GM23248 (cell line): ENCODE measurements around the gene BOD1L2. TPM values are rescaled to one million over a fixed set of nuclear protein-coding genes. Genes with fewer than 3 reads are reported as not detected.

ENCODE experiments used
- DNase-seq: peaks from one replicate; pipeline ENCODE4 v3.0.0-alpha.2; 2015
- H2AFZ ChIP-seq: fragments of 200-600 bp; sonication (generic); 2 replicates; pipeline ENCODE4 v1.6.1; 2016; ENCODE audit warnings: antibody characterized with exemption
- H3F3A ChIP-seq: fragments of 200-600 bp; sonication (generic); 2 replicates; pipeline ENCODE4 v1.6.1; 2016; ENCODE audit warnings: mild to moderate bottlenecking, antibody characterized with exemption, mixed run types; ENCODE audit not compliant: insufficient read depth
- H3K27ac ChIP-seq: fragments of 200-600 bp; sonication (generic); 2 replicates; pipeline ENCODE4 v1.5.1; 2016; ENCODE audit warnings: mild to moderate bottlenecking
- H3K27me3 ChIP-seq: fragments of 200-600 bp; sonication (generic); replicated peaks from 2 replicates; pipeline ENCODE4 v1.6.1; 2016; ENCODE audit warnings: mild to moderate bottlenecking; ENCODE audit not compliant: insufficient read depth
- H3K36me3 ChIP-seq: fragments of 200-600 bp; sonication (generic); 2 replicates; pipeline ENCODE4 v1.6.1; 2016; ENCODE audit warnings: low read depth, mild to moderate bottlenecking
- H3K4me1 ChIP-seq: fragments of 200-600 bp; sonication (generic); 2 replicates; pipeline ENCODE4 v1.6.1; 2016; ENCODE audit warnings: mild to moderate bottlenecking; ENCODE audit not compliant: insufficient read depth
- H3K4me2 ChIP-seq: fragments of 200-600 bp; sonication (generic); one replicate; pipeline ENCODE4 v1.6.1; 2016; ENCODE audit warnings: mild to moderate bottlenecking; ENCODE audit not compliant: unreplicated experiment
- H3K4me3 ChIP-seq: fragments of 200-600 bp; sonication (generic); 2 replicates; pipeline ENCODE4 v1.5.1; 2016; ENCODE audit warnings: mild to moderate bottlenecking
- H3K79me2 ChIP-seq: fragments of 200-600 bp; sonication (generic); 2 replicates; pipeline ENCODE4 v1.6.1; 2016; ENCODE audit warnings: mild to moderate bottlenecking; ENCODE audit not compliant: insufficient read depth
- H3K9ac ChIP-seq: fragments of 200-600 bp; sonication (generic); 2 replicates; pipeline ENCODE4 v1.6.1; 2016; ENCODE audit warnings: mild to moderate bottlenecking
- H3K9me2 ChIP-seq: fragments of 200-600 bp; sonication (generic); 2 replicates; pipeline ENCODE4 v1.6.1; 2016; ENCODE audit warnings: mixed run types, mild to moderate bottlenecking, moderate library complexity; ENCODE audit not compliant: insufficient read depth
- H3K9me3 ChIP-seq: fragments of 200-600 bp; sonication (generic); one replicate; pipeline ENCODE4 v1.6.1; 2017; ENCODE audit warnings: low read depth
- H4K20me1 ChIP-seq: fragments of 200-600 bp; sonication (generic); 2 replicates; pipeline ENCODE4 v1.6.0; 2016; ENCODE audit not compliant: insufficient read depth
- EZH2 ChIP-seq: fragments of 200-600 bp; sonication (generic); IDR thresholded peaks from 2 replicates; pipeline ENCODE4 v1.6.1; 2018; ENCODE audit warnings: antibody characterized with exemption, mild to moderate bottlenecking; ENCODE audit not compliant: insufficient read depth, poor library complexity, severe bottlenecking
- EZH2phosphoT487 ChIP-seq: fragments of 200-600 bp; sonication (generic); IDR thresholded peaks from 2 replicates; pipeline ENCODE4 v1.6.1; 2018; ENCODE audit warnings: antibody characterized with exemption, moderate library complexity, mild to moderate bottlenecking, low read depth; ENCODE audit not compliant: insufficient read depth
- WGBS, 2 experiments: methylation state at CpG; one replicate each; pipeline ENCODE4 v1.1.6; 2015 to 2017; ENCODE audit warnings: low lambda C conversion rate in 2 of 2, low coverage in 1 of 2; ENCODE audit errors: missing lambda C conversion rate in 2 of 2; 5-methylcytosine and 5-hydroxymethylcytosine counted together
- in situ Hi-C: fragments of 300-500 bp; cut with MboI; formaldehyde crosslinking; loops from 2 replicates; pipeline ENCODE4 v1.15.0; 2020
- polyA plus RNA-seq: library from polyadenylated mRNA; unstranded; fragments of >200 nt; fragmentation: Nextera tagmentation; extraction: Ambion mirVana; gene quantifications from 2 replicates; pipeline ENCODE4 v1.2.1, GENCODE V29; 2016
- total RNA-seq: library from RNA; depleted of rRNA; stranded (reverse); fragments of >200 nt; shearing (Covaris generic); gene quantifications from 2 replicates; pipeline ENCODE4 v1.2.3, GENCODE V29; 2014

BOD1L2 gene
- total and polyA plus RNA-seq, 2 experiments from 2014 or later, result not detected

DNA sequence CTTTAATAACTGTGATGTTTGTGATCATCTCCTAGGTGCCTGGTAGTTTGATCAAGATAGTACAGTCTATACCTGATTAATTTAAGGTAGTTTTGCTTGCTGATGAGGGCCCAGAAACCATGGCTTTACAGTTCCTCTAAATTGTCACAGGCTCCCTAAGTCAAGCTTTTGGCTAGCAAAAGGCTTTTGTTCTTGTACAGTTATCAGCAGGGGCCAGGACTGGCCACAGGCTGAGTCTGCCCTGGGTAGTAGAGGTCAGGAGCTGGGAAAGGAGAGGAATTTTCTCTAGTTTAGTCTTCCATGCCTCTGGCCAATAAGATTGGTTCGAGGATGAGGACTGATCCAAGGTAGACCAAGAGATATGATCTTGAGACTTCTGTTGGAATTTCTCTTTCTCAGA, 3.6 kb upstream of the BOD1L2 start:
- no peaks in the 10 kb centered on the region for H3K36me3 ChIP-seq
- no peak overlapping the region for H2AFZ ChIP-seq
- H3K4me3 ChIP-seq, result no peak overlapping the region
- H3K9ac ChIP-seq, result no peak overlapping the region
- no peaks in the 10 kb centered on the region for H3F3A ChIP-seq
- no peak overlapping the region for H3K27ac ChIP-seq
- H3K4me2 ChIP-seq, result no peak overlapping the region
- H4K20me1 ChIP-seq, result no peaks in the 10 kb centered on the region
- DNase-seq, result no peak
- 0% methylated on average over 1 of the region's 1 CpG for WGBS, 2 experiments
- no peaks in the 10 kb centered on the region for H3K9me3 ChIP-seq
- H3K79me2 ChIP-seq, result no peaks in the 10 kb centered on the region
- no peaks in the 10 kb centered on the region for H3K27me3 ChIP-seq
- in situ Hi-C loops, result no loop called here
- H3K9me2 ChIP-seq, result no peaks in the 10 kb centered on the region
- TF ChIP-seq EZH2, result no peak
- TF ChIP-seq EZH2phosphoT487, result no peak
- no peaks in the 10 kb centered on the region for H3K4me1 ChIP-seq

DNA sequence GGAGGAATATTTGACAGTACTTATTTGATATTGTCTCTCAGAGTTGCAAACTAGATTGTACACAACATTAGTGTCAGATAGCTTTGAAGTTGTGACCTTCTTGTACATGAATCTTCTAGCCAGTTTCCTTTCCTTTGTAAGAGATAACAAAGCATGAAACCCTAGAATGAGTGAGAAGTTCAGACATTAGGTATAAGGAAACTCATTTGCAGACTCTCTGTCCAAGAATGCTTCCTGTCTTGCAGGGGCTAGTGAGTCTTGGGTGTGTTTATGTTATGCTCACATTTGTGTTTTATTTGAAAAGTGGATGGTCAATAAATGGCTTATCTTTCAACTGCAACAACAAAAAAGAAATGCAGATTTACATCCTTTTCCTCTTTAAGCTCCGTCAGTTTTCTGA, 1.4 kb downstream of the BOD1L2 start:
- Histone ChIP-seq H3K4me2 (no peak overlapping the region), H3K9ac (no peak overlapping the region), H3K27ac (no peak overlapping the region), H3K4me1 (no peaks in the 10 kb centered on the region), H3F3A (no peaks in the 10 kb centered on the region), H3K9me2 (no peaks in the 10 kb centered on the region), H3K36me3 (no peaks in the 10 kb centered on the region), H3K9me3 (no peaks in the 10 kb centered on the region), H2AFZ (no peak overlapping the region), H4K20me1 (no peaks in the 10 kb centered on the region), H3K79me2 (no peaks in the 10 kb centered on the region), H3K27me3 (no peaks in the 10 kb centered on the region; the same call in 1 of the 2 replicates), H3K4me3 (no peak overlapping the region)
- in situ Hi-C loops, result no loop called here
- 36 to 78% methylated on average over 1 of the region's 1 CpG for WGBS, 2 experiments
- DNase-seq, result no peak
- TF ChIP-seq EZH2phosphoT487 (no peak), EZH2 (no peak)

DNA sequence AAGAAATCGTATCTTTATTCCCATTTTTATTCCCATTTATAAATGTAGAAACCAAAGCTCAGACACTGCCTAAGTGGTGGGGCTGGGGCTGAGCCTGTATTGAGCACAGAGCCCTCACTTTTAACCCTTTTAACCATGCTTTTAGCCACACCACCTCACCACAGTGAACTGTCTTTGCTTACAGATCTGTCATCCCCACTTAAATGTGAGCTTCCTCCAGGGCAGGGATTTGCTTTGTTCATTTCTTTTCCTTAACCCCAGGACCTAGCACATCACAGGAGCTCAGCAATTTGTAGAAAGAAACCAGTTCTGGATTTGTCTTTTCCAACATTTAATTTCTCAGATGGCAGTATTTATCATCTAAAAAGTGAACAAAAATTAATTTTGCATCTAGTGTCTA, 2.2 kb downstream of the BOD1L2 start:
- Histone ChIP-seq H3K36me3 (no peaks in the 10 kb centered on the region), H3K27ac (no peak overlapping the region), H3K79me2 (no peaks in the 10 kb centered on the region), H3K9me2 (no peaks in the 10 kb centered on the region), H3K4me2 (no peak overlapping the region), H3F3A (no peaks in the 10 kb centered on the region), H3K4me1 (no peaks in the 10 kb centered on the region), H3K9me3 (no peaks in the 10 kb centered on the region), H3K4me3 (no peak overlapping the region), H3K27me3 (no peaks in the 10 kb centered on the region; the same call in 1 of the 2 replicates), H3K9ac (no peak overlapping the region), H2AFZ (no peak overlapping the region), H4K20me1 (no peaks in the 10 kb centered on the region)
- WGBS, 2 experiments, result 13 to 31% methylated on average over 1 of the region's 1 CpG
- in situ Hi-C loops, result no loop called here
- TF ChIP-seq EZH2phosphoT487 (no peak), EZH2 (no peak)
- no peak for DNase-seq

DNA sequence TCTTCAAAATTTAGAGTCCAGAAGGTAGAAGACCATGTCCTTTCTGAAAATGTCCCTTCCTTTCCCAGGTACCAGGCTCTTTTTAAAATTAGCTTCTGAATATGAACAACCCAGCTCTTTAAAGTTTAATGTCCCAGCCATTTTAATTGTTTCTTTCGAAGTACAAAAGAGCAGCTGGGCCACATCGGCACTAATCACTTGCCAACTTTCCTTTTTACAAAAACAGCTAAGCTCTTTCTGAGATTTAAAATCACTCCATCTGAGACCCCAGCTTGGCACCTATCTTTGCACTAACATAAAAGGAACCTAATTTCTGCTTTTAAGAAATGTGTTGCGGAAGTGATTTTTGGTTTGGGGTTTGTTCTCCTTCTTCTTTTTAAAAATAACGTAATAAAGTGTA, 2.6 kb downstream of the BOD1L2 start:
- Histone ChIP-seq H3K9me3 (no peaks in the 10 kb centered on the region), H3F3A (no peaks in the 10 kb centered on the region), H3K4me2 (no peak overlapping the region), H3K27ac (no peak overlapping the region), H3K9me2 (no peaks in the 10 kb centered on the region), H4K20me1 (no peaks in the 10 kb centered on the region), H3K4me3 (no peak overlapping the region), H3K79me2 (no peaks in the 10 kb centered on the region), H2AFZ (no peak overlapping the region), H3K4me1 (no peaks in the 10 kb centered on the region), H3K9ac (no peak overlapping the region), H3K36me3 (no peaks in the 10 kb centered on the region), H3K27me3 (no peaks in the 10 kb centered on the region; the same call in 1 of the 2 replicates)
- no peak for DNase-seq
- 36 to 43% methylated on average over 4 of the region's 4 CpGs for WGBS, 2 experiments
- in situ Hi-C loops, result no loop called here
- TF ChIP-seq EZH2, result no peak
- TF ChIP-seq EZH2phosphoT487, result no peak

DNA sequence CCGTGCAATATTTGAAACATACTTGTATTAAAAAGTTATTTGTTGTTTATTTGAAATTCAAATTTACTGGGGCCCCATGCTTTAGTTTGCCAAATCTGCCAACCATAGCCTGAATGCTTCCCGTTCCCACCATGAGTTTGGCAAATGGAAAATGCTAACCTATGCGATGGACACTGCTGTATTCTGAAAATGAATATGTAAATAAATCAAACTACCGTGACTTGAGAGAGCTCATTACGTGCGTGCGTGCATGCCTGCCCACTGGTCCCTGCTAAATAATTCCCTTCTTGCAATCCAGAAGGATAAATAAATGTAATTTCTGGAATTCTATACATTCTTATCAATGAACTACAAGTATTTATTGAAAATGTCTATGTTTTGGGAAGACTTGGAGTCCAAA, 3.2 kb downstream of the BOD1L2 start:
- no peak overlapping the region for H2AFZ ChIP-seq
- H3K4me2 ChIP-seq, result no peak overlapping the region
- H3F3A ChIP-seq, result no peaks in the 10 kb centered on the region
- no peak overlapping the region for H3K27ac ChIP-seq
- no peaks in the 10 kb centered on the region for H3K79me2 ChIP-seq
- no peaks in the 10 kb centered on the region; the same call in 1 of the 2 replicates for H3K27me3 ChIP-seq
- no peak overlapping the region for H3K4me3 ChIP-seq
- no peaks in the 10 kb centered on the region for H4K20me1 ChIP-seq
- no peak overlapping the region for H3K9ac ChIP-seq
- TF ChIP-seq EZH2 (no peak), EZH2phosphoT487 (no peak)
- in situ Hi-C loops, result no loop called here
- H3K36me3 ChIP-seq, result no peaks in the 10 kb centered on the region
- no peaks in the 10 kb centered on the region for H3K9me2 ChIP-seq
- H3K4me1 ChIP-seq, result no peaks in the 10 kb centered on the region
- DNase-seq, result no peak
- 40 to 44% methylated on average over 7 of the region's 7 CpGs for WGBS, 2 experiments
- H3K9me3 ChIP-seq, result no peaks in the 10 kb centered on the region
